ENCODE results near the gene ZSCAN18.
"Not testable (repeated sequence)": the region's sequence is repeated elsewhere in the genome, so short reads cannot be mapped to it uniquely, and the experiment has no call there.

Gene ZSCAN18, protein sequence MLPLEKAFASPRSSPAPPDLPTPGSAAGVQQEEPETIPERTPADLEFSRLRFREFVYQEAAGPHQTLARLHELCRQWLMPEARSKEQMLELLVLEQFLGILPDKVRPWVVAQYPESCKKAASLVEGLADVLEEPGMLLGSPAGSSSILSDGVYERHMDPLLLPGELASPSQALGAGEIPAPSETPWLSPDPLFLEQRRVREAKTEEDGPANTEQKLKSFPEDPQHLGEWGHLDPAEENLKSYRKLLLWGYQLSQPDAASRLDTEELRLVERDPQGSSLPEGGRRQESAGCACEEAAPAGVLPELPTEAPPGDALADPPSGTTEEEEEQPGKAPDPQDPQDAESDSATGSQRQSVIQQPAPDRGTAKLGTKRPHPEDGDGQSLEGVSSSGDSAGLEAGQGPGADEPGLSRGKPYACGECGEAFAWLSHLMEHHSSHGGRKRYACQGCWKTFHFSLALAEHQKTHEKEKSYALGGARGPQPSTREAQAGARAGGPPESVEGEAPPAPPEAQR

DNA sequence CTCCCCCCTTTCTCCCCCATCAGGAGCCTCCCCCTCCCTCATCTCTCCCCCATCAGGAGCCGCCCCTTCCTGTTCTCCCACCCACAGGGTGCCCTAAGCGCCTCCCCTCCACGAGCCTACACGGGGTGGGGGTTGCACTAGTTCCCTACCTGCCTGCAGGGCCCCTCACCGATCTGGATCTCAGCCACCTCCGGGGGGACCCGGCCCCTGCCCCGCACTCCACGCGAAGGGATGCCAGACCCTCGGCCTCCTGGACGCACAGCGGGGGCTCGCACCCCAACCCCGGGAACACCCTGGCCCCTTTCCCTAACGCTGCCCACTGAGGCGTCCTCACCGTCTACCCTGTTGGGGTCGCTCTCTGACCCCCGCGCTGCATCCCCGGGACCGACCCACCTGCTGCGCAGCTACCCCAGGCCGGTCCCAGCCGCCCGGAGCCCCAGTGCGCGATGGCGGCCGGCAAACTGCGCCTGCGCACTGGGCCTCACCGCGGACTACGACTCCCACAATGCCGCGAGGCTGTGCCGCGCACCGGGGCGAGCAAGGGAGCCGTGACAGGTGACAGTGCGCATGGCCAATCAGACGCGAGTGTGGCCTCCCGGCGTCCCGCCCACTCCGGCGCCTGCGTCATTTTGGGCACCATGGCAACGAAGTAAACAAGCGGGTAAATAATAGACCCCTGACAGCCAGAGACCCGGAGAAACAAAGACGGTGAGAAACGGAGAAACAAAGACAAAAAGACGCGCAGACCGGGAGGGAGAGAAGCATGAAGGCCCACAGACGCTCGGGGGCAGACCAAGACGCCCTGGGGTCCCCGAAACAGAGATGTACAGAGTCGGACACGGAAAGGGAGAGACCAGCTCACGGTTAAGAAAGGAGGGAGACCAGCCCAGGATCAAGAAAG is at the start of gene ZSCAN18:
ZSCAN18 (minus strand) TSS at position 451 of the 901 bp plus-strand sequence. CDS start 7,964 bp downstream, outside the sequence.
- Histone ChIP-seq H3K4me2 (ENCODE audit: low read length) (peak within 1 kb of the TSS; percentile 62), H3K9ac (ENCODE audit: low read length) (peak within 1 kb of the TSS; percentile 85)

DNA sequence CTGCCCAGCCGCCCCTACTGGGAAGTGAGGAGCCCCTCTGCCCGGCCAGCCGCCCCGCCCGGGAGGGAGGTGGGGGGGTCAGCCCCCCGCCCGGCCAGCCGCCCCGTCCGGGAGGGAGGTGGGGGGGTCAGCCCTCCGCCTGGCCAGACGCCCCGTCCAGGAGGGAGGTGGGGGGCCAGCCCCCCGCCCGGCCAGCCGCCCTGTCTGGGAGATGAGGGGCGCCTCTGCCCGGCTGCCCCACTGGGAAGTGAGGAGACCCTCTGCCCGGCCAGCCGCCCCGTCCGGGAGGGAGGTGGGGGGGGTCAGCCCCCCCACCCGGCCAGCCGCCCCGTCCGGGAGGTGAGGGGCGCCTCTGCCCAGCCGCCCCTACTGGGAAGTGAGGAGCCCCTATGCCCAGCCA is 49.4 kb upstream of the ZSCAN18 start:
- H3K4me1 ChIP-seq (ENCODE audit: insufficient read depth, low read length, severe bottlenecking) = peaks cover 12% of the 10 kb centered on the region
- peaks cover 33% of the 10 kb centered on the region for H3K9me3 ChIP-seq (ENCODE audit: low read length)
- H3F3A ChIP-seq (ENCODE audit: insufficient read depth, low read length) = not testable (repeated sequence)

More for the DNA sequence above, at the start of gene ZSCAN18:
- H2AFZ ChIP-seq (ENCODE audit: low read length) = peak within 1 kb of the TSS; percentile 30; the same call in 1 of the 2 replicates
- no peaks in the 10 kb centered on the region for H3K9me2 ChIP-seq (ENCODE audit: low read depth, low read length)
- H3K9me3 ChIP-seq (ENCODE audit: low read length) = peaks cover 17% of the 10 kb centered on the region
- peaks cover 18% of the 10 kb centered on the region; the same call in 1 of the 2 replicates for H3K36me3 ChIP-seq (ENCODE audit: insufficient read depth, low read length)
- no peaks in the 10 kb centered on the region for H3F3A ChIP-seq (ENCODE audit: insufficient read depth, low read length)
- TF ChIP-seq EZH2 (IDR thresholded peaks at IDR 0.05; ENCODE audit: borderline replicate concordance, low read length) = no peak
- TF ChIP-seq, protein P1, sequence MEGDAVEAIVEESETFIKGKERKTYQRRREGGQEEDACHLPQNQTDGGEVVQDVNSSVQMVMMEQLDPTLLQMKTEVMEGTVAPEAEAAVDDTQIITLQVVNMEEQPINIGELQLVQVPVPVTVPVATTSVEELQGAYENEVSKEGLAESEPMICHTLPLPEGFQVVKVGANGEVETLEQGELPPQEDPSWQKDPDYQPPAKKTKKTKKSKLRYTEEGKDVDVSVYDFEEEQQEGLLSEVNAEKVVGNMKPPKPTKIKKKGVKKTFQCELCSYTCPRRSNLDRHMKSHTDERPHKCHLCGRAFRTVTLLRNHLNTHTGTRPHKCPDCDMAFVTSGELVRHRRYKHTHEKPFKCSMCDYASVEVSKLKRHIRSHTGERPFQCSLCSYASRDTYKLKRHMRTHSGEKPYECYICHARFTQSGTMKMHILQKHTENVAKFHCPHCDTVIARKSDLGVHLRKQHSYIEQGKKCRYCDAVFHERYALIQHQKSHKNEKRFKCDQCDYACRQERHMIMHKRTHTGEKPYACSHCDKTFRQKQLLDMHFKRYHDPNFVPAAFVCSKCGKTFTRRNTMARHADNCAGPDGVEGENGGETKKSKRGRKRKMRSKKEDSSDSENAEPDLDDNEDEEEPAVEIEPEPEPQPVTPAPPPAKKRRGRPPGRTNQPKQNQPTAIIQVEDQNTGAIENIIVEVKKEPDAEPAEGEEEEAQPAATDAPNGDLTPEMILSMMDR (IDR thresholded peaks at IDR 0.05; ENCODE audit: low read length) = no peak
- H3K79me2 ChIP-seq (ENCODE audit: insufficient read depth, low read length) = no peaks in the 10 kb centered on the region
- peak within 1 kb of the TSS; percentile 37 for H3K27ac ChIP-seq (ENCODE audit: low read depth, low read length, poor library complexity, severe bottlenecking)
- no peaks in the 10 kb centered on the region for H3K27me3 ChIP-seq (ENCODE audit: insufficient read depth, low read length)
- peaks cover 10% of the 10 kb centered on the region for H3K4me1 ChIP-seq (ENCODE audit: insufficient read depth, low read length, severe bottlenecking)
- no peaks in the 10 kb centered on the region for H4K20me1 ChIP-seq (ENCODE audit: insufficient read depth, low read length)
- H3K4me3 ChIP-seq (ENCODE audit: low read depth, low read length, poor library complexity, severe bottlenecking) = peak within 1 kb of the TSS; percentile 78

DNA sequence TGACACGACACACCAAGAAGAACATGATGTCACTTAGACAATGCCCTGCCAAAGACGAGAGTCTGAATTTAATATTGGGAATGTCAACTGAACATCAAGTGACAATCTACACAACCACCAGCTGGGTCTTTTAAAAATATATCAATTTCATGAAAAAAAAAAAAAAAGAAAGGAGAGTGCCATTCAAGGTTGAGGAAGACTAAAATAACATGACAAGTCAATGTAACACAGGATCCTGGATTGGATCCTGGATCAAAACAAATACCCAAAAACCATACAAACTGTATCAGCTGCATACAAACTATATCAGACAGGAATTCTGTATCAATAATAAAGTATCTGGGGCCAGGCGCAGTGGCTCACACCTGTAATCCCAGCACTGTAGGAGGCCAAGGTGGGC is 47.8 kb upstream of the ZSCAN18 start:
- 0 out of 2 replicates have a peak, but pooled peaks cover 5% of the 10 kb centered on the region for H3K79me2 ChIP-seq (ENCODE audit: insufficient read depth, low read length)
- no peak overlapping the region for H3K4me2 ChIP-seq (ENCODE audit: low read length)
- no peak overlapping the region for H3K9ac ChIP-seq (ENCODE audit: low read length)
- H3K27me3 ChIP-seq (ENCODE audit: insufficient read depth, low read length) = no peaks in the 10 kb centered on the region
- H3K4me1 ChIP-seq (ENCODE audit: insufficient read depth, low read length, severe bottlenecking) = peaks cover 8% of the 10 kb centered on the region
- peaks cover 34% of the 10 kb centered on the region for H3K36me3 ChIP-seq (ENCODE audit: insufficient read depth, low read length)
- no peak overlapping the region for H3K4me3 ChIP-seq (ENCODE audit: low read depth, low read length, poor library complexity, severe bottlenecking)
- TF ChIP-seq, protein P1 (IDR thresholded peaks at IDR 0.05; ENCODE audit: low read length) = no peak
- TF ChIP-seq EZH2 (IDR thresholded peaks at IDR 0.05; ENCODE audit: borderline replicate concordance, low read length) = no peak
- H2AFZ ChIP-seq (ENCODE audit: low read length) = no peak overlapping the region
- H3K9me3 ChIP-seq (ENCODE audit: low read length) = peaks cover 29% of the 10 kb centered on the region
- H3F3A ChIP-seq (ENCODE audit: insufficient read depth, low read length) = no peaks in the 10 kb centered on the region
- no peak overlapping the region for H3K27ac ChIP-seq (ENCODE audit: low read depth, low read length, poor library complexity, severe bottlenecking)
- H3K9me2 ChIP-seq (ENCODE audit: low read depth, low read length) = no peaks in the 10 kb centered on the region
- H4K20me1 ChIP-seq (ENCODE audit: insufficient read depth, low read length) = no peaks in the 10 kb centered on the region

More for the DNA sequence above, 49.4 kb upstream of the ZSCAN18 start:
- H3K9ac ChIP-seq (ENCODE audit: low read length); H3K4me2 ChIP-seq (ENCODE audit: low read length); H4K20me1 ChIP-seq (ENCODE audit: insufficient read depth, low read length); H3K27ac ChIP-seq (ENCODE audit: low read depth, low read length, poor library complexity, severe bottlenecking); H3K27me3 ChIP-seq (ENCODE audit: insufficient read depth, low read length); H2AFZ ChIP-seq (ENCODE audit: low read length); H3K4me3 ChIP-seq (ENCODE audit: low read depth, low read length, poor library complexity, severe bottlenecking); H3K9me2 ChIP-seq (ENCODE audit: low read depth, low read length); H3K79me2 ChIP-seq (ENCODE audit: insufficient read depth, low read length): not testable (repeated sequence)
- H3K36me3 ChIP-seq (ENCODE audit: insufficient read depth, low read length) = peaks cover 19% of the 10 kb centered on the region

All from OCI-LY1 (cell line).